ENCODE results near the gene RUVBL2. TPM values are rescaled to one million over a fixed set of nuclear protein-coding genes. Genes with fewer than 3 reads are reported as not detected.

RUVBL2 gene
- total RNA-seq, 1 experiment from 2014 or later, result 270 TPM

- no peak for TF ChIP-seq MAX (IDR thresholded peaks at IDR 0.05)
Observed at GRCh38 chr19:49019242-49019932, 25.7 kb downstream of the RUVBL2 start (continued).

DNA sequence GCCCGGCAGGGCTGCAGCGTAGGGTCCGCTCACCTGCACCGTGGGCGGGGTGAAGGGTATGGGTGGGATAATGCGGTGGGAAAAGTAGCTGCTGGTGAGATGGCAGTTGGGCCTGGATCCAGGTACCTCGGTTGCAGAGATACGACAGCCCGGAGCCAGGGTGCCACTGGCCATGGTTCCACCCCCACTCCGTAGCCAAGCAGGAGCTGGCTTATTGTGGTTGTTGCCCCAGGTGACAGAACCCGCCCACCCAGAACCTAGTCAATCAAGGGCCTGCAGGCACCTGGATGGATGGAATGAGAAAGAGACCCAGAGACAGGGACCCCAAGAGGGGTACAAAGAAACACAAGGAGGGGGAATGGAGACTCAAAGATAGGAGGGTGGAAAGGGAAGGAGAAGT is 26.7 kb downstream of the RUVBL2 start:
- ChIA-PET CTCF (interaction anchor here (0.9 to 4.3 kb wide), 6 partner anchors 11 to 205 kb away, joined by 3 to 44 read pairs (median 5); partner anchors contain the start of genes CGB2, GYS1 and RUVBL2), RAD21 (ENCODE audit: low non-redundant PET in 1 of 2, low total read pairs in 2 of 2, uncharacterized antibody in 2 of 2, unreplicated experiment in 2 of 2) (no interaction called here), POLR2A (no interaction called here)
- DNase-seq (ENCODE audit: low read depth, low spot score) (no peak), ATAC-seq (no peak)
- Histone ChIP-seq H2AFZ (ENCODE audit: low read depth, low read length, poor library complexity, severe bottlenecking) (no peak overlapping the region), H3K27ac (ENCODE audit: low read depth, low read length) (no peak overlapping the region), H3K27me3 (ENCODE audit: insufficient read depth, low read length) (no peaks in the 10 kb centered on the region), H3K4me2 (ENCODE audit: low read length) (peak overlapping the region; percentile 95), H3K4me1 (ENCODE audit: control insufficient read depth in 1 of 2, insufficient read depth in 2 of 2, low read length in 2 of 2) (peaks cover 31 to 55% of the 10 kb centered on the region in 2 experiments), H3K9me2 (ENCODE audit: insufficient read depth) (no peaks in the 10 kb centered on the region), H3K79me2 (ENCODE audit: insufficient read depth, low read length) (no peaks in the 10 kb centered on the region), H3K4me3 (replicated peaks in 1 of 2; ENCODE audit: low read depth in 1 of 2, low read length in 2 of 2) (no peak overlapping the region), H3K36me3 (ENCODE audit: control insufficient read depth in 1 of 2, insufficient read depth in 2 of 2, low read length in 2 of 2) (peaks cover 0 to 5% of the 10 kb centered on the region in 2 experiments; a peak in 1 of 4 replicates), H3K9me3 (ENCODE audit: control insufficient read depth in 1 of 2, insufficient read depth in 1 of 2, low read depth in 1 of 2, low read length in 2 of 2) (no peaks in the 10 kb centered on the region), H3K9ac (ENCODE audit: low read length) (no peak overlapping the region; the same call in 1 of the 2 replicates), H4K20me1 (ENCODE audit: insufficient read depth) (no peaks in the 10 kb centered on the region)
- no TSS peak for BruUV-seq (replicated peaks)
- TF ChIP-seq CEBPB (IDR thresholded peaks at IDR 0.05; ENCODE audit: low read depth), result no peak
- TF ChIP-seq ZFX (IDR thresholded peaks at IDR 0.05), result no peak
- TF ChIP-seq SP1 (IDR thresholded peaks at IDR 0.05; ENCODE audit: low read depth), result no peak
- TF ChIP-seq EZH2phosphoT487 (IDR thresholded peaks at IDR 0.05; ENCODE audit: borderline replicate concordance), result no peak
- no peak for TF ChIP-seq SIN3A (IDR thresholded peaks at IDR 0.05; ENCODE audit: low read depth)
- TF ChIP-seq EZH2 (IDR thresholded peaks at IDR 0.05), result no peak
- no peak for TF ChIP-seq FOSL1 (IDR thresholded peaks at IDR 0.05; ENCODE audit: low read depth)
- TF ChIP-seq MAX (IDR thresholded peaks at IDR 0.05), result no peak
- TF ChIP-seq SRF (IDR thresholded peaks at IDR 0.05; ENCODE audit: low read depth), result no peak
- intact Hi-C loops (cut with micrococcal nuclease), result no loop called here
